NOMO-1 treated with dmso at 0.1 percent for 144 hours (cell line): ENCODE measurements around the gene VAPB.

Experiments used
- DNase-seq: peaks from one replicate; lab custom pipeline; 2025; ENCODE audit not compliant: unreplicated experiment; lab: John Stamatoyannopoulos, UW

VAPB gene

GRCh38 chr20:58377766-58378401 lies 11.1 kb upstream of the VAPB start:
- no peak for DNase-seq

DNA sequence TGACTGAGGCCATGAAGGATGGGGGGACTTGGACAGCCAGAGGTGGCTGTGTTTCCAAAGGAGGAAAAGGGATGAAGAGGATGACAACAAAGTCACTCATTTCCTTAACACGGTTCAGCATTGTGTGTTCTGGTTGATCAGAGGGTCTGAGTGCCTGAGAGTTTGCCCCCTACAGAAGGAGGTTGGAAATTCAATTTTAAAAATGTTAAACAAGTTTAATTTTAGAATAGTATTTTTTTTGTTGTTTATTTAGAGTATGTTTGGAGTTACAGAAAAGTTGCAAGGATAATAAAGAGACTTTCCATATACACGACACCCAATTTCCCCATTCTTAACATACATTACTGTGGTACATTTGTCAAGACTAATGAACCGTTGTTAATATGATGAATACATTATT lies 10.3 kb upstream of the VAPB start:
- DNase-seq: no peak

GRCh38 chr20:58381627-58382026 lies 7.4 kb upstream of the VAPB start:
- no peak for DNase-seq

- DNase-seq: no peak
Measured at GRCh38 chr20:58382096-58382495, 6.9 kb upstream of the VAPB start.

GRCh38 chr20:58384821-58385220 lies 4.2 kb upstream of the VAPB start:
- no peak for DNase-seq

- DNase-seq: no peak
Measured at GRCh38 chr20:58388028-58388601, 914 bp upstream of the VAPB start.

GRCh38 chr20:58389324-58389967 lies 417 bp downstream of the VAPB start:
- no peak for DNase-seq

- no peak for DNase-seq
Measured at GRCh38 chr20:58389968-58390658, 1.1 kb downstream of the VAPB start.

DNA sequence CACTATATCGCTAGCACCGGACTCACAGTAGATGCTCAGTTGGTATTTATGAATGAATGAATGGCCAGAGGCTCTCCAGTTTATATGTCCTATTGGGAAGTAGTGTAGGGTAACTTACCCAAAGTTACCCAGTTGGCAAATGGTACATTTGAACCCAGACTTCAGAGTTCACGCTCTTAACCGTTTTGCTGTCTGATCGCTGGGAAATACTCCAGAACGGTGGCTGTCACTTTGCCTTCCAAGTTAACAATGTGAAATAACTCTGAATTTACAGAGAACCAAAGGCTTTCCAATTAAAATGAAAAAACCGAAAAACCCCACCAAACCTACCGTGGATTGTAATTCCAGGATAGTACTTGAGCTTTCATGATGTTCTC lies 1.6 kb downstream of the VAPB start:
- no peak for DNase-seq

GRCh38 chr20:58392286-58392685 lies 3.3 kb downstream of the VAPB start:
- DNase-seq: no peak

DNA sequence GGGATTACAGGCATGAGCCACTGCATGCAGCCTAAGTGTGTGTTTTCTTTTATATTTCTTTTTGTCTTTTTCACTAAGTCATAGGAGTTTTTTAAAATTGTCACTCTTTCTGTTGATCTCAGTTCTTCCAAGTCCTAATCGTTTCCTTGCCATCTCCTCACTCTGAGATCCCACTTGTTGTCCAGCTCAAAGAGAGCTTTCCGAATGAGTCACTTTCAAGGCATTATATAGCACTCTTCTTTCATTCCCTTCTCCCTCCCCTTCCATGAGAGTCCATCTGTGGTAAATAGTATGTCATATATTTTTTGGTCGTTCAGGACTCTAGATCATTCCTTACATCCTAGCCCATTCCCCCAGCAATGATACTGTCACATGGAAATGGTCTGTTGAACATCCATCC lies 4.3 kb downstream of the VAPB start:
- DNase-seq: no peak

DNA sequence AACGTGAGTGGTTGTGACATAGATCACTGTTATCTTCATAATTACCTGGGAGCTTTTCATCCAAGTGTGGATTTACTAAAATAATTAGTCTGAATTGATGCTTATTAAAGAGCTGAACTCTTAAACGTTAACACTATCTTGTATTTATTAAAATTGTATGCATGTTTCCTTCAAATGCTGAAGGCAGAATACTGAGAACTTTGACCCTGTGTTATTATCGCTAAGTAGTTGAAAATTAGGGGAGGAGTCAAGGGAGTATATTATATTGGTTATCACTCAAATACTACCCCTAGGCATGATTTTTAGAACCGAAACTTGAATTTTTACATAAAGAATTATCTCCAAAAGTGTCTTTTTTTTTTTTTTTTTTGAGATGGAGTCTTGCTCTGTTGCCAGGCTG lies 5.8 kb downstream of the VAPB start:
- no peak for DNase-seq

DNA sequence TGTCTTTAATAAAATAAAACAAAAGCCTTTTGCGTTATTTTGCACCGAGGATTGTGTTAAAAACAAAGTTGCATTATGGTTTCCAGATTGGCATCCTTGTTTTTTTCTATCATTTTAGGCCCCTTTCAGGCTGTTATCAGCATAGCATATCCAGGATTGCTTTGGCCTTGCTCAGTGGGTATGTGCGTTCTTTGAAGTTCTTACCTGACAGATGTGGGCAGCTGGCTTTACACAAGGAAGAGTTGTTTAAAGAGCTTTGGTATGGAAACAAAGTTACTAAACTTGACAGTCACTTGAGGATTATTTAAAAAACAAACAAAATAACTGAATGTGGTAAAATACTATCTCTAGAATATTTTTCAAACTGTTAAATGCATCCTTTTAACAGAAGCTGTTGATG lies 6.6 kb downstream of the VAPB start:
- DNase-seq: no peak

DNA sequence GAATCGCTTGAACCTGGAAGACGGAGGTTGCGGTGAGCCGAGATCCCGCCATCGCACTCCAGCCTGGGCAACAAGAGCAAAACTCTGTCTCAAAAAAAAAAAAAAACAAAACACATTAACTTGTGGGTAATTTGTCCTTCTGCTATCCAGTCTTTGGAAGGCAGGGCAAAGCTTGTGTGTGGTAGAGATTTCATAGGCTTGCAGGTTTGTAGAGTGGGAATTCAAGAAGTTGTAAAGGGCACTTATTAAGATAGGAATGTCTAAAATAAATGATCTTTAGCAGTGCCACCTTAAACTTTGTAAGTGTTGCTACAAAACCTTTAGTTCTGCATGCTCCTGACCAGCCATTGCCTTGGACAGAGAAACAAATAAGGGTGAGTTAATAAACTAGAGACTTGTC lies 8.4 kb downstream of the VAPB start:
- no peak for DNase-seq

DNA sequence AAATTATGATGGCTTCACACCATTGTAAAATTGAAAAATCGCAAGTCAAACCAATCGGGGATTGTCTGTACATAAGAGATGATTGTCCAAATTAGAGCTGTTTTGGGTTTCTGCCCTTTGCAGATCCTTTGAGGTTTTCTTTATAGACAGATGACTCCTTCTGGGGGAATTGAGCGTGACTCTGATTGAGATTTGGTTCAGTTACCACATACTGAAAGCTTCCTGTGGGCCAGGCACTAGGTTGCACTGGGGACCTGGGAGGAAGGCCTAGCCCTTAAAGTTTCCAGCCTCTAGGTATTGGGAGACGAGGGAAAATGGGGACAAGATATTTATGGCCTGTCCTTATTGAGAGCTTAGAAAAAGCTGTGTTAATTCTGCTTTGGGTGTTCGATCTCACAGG lies 9.2 kb downstream of the VAPB start:
- DNase-seq: no peak

DNA sequence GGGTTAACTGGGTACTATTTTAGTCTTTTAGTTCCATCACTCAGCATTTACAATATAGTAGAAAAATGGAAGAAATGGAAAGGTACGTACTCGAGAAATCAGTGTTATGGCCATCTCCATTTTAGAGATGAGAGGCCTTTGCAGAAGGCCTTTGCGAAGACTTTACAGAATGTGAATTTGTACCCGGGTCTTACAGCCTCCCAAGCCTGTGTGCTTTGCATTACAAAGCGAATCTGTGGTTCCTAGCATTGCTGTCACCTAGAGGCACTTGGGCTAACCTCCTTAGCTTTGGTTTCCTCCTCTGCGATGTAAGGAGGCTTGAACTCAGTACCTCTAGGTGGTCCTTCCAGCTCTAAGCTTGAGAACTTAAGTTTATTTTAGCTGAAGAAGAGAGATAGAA lies 10.9 kb downstream of the VAPB start:
- no peak for DNase-seq

GRCh38 chr20:58401162-58401561 lies 12.1 kb downstream of the VAPB start:
- no peak for DNase-seq

DNA sequence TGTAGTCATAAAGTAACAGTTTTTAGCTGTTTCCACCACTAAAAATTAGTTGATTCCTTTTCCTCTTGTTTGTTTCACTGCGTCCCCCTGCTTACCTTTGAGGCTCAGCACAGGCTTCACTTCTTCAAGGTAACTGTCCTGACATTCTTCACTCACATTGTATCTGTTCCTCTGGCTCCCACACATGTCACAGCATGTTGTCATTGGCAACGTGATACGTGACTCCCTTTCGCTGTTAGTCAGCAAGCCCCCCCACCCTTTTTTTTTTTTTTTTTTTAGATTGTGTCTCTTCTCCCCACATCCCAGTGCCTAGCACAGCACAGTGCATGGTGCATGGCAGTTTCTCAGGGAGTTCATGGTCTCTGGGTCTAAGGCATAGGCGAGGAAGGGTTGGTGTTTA lies 13.3 kb downstream of the VAPB start:
- no peak for DNase-seq

DNA sequence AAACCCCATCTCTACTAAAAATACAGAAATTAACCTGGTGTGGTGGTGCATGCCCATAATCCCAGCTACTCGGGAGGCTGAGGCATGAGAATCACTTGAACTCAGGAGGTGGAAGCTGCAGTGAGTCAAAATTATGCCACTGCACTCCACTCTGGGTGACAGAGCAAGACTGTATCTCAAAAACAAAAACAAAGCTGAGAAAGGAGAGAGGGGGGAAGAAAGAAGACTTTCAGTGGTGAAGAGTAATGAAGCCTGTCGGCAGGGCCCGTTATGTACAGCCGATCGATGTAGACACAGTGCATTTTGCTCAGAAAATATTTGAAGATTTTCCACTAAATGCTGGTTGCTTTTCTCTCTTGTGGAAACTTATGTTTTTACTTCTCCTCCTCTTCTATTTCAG lies 13.8 kb downstream of the VAPB start:
- DNase-seq: no peak

DNA sequence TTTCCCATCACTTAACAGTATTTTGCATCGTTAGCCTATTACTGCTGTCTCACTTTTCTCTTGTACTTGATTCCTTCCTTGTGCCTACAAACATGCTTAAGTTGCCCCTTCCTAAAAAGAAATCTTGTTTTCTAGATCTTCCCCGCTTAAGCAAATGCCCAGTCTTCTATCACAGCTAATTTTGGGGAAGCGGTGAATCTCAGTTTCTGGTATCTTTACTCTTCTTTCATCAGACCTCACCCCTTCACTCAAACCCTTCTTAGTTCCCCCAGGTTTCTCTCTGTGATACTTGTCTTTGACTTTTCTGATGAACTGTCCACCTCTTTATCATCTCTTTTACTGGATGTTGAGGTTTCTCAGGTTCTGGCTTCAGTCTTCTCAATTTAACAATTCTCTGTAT lies 14.2 kb downstream of the VAPB start:
- no peak for DNase-seq

- DNase-seq: no peak
Measured at GRCh38 chr20:58405504-58406291, 16.7 kb downstream of the VAPB start.
